ENCODE results near the gene ZNF225.
"Not testable (repeated sequence)": the region's sequence is repeated elsewhere in the genome, so short reads cannot be mapped to it uniquely, and the experiment has no call there.

Gene ZNF225

DNA sequence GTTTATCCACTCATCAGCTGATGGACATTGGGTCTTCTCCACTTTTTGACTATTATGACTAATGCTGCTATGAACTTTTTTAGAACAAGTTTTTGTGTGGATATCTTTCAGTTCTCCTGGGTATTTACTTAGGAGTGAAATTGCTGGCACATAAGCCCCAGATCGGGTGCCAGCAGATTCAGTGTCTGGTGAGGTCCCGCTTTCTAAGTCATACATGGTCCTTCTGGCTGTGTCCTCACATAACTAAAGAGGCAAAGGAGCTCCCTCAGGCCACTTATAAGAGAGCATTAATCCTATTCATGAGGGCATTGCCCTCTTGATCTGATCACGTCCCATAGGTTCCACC is 51.1 kb downstream of the ZNF225 start:
- DNase-seq = no peak

DNA sequence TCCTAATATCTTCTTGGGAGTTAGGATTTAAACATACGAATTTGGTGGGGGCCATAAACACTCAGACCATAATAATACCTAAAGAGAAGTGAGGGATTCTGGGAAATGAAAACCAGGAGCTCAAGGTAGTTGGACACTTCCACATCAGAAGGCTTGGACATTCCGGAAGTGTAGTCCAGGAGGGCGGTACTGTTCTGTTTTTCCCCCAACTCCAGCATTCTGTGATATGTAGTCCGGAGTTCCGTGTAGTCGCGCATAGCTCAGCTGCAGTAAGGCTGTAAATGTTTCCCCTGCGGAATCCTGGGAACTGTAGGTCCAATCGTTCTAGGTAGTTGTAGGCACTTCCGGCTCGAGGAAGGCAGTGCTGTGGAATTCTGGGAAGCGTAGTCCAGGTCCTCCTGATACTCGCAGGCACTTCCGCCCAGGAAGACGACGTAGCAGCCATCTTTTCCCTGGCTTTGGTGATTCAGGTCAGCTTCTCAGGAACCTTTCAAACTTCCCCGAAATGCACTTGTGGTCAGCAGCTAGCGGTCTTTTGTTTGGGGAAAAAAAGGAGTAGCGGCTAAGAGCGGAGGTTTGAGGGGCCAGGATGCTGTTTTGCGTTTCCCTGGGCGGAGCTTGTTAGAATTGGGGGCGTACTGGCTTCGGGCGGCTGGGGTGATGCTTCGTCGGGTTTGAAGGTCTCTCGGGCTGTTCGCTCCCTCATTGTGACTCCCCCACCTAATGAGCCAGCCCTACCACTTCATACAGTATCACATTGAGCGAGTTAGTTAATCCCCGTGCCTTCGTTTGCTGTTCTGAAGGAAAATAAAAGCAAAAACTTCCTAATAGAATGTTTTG is 51.7 kb downstream of the ZNF225 start, which contains the start of gene ZNF226:
Gene ZNF226 (plus strand): TSS at position 428 of the 840 bp plus-strand sequence. CDS start 4,981 bp downstream, outside the sequence.
- DNase-seq = peak; percentile 94

DNA sequence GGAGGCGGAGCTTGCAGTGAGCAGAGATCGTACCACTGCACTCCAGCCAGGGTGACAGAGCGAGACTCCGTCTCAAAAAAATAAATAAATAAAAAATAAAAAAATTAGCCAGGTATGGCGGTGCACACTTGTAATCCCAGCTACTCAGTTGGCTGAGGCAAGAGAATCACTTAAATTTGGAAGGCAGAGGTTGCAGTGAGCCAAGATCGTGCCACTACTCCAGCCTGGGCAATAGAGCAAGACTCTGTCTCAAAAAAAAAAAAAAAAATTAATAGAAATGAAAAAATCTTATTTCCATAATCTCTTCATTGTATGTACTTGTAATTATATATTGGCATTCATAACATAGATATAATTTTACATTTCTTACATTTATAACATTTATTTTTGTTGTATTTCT is 57.5 kb downstream of the ZNF225 start:
- DNase-seq = not testable (repeated sequence)

DNA sequence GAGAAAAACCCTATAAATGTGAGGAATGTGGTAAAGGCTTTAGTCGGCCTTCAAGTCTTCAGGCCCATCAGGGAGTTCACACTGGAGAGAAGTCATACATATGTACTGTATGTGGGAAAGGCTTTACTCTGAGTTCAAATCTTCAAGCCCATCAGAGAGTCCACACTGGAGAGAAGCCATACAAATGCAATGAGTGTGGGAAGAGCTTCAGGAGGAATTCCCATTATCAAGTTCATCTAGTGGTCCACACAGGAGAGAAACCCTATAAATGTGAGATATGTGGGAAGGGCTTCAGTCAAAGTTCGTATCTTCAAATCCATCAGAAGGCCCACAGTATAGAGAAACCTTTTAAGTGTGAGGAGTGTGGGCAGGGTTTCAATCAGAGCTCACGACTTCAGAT is 63.4 kb downstream of the ZNF225 start:
- no peak for DNase-seq

DNA sequence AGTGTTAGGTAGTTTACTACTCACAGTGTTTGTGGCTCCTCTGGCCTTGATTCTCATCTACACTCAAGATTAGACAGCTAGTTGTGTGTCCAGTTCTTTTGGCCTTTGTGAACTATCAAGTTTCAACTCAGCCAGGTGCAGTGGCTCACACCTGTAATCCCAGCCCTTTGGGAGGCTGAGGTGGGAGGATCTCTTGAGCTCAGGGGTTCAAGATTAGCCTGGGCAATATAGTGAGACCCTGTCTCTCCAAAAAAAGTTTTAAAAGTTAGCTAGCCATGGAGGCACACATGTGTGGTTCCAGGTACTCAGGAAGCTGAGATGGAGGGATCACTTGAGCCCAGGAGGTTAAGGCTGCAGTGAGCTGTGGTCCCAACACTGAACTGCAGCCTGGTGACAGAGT is 67.8 kb downstream of the ZNF225 start:
- no peak for DNase-seq

DNA sequence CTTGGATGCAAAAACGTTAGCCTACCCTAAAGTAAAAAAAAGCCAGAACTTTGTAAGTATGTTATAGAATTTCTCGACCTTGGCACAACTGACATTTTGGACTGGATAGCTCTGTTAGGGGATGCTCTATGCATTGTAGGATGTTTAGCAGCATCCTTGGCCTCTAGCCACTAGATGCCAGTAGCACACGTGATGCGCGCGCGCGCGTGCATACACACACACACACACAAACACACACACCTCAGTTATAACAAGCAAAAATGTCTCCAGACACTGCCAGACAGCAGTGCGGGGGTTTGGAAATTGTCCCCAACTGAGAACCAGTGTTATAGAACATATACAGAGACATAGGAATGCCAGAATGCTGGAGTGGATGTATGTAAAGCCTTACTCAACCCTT is 68.9 kb downstream of the ZNF225 start:
- no peak for DNase-seq

Measured in NCI-H2171 (cell line).